GM21423 (cell line): ENCODE results near the gene TRIM4.
"Not testable (repeated sequence)": the region's sequence is repeated elsewhere in the genome, so short reads cannot be mapped to it uniquely, and the experiment has no call there.

Experiments
- ATAC-seq: cut with Tn5 transposase; IDR thresholded peaks from one replicate; pipeline ENCODE4 v1.9.1; 2021; ENCODE audit warnings: mild to moderate bottlenecking, moderate library complexity; ENCODE audit not compliant: unreplicated experiment

Gene TRIM4

GRCh38 chr7:99918959-99919813, at the start of gene TRIM4:
Gene TRIM4 (minus strand): TSS chr7:99919530. CDS start chr7:99919401, 129 bp downstream.
- ATAC-seq, result peak; percentile 95

GRCh38 chr7:99958564-99959227, 39.4 kb upstream of the TRIM4 start:
- no peak for ATAC-seq

GRCh38 chr7:99955247-99955646, 35.9 kb upstream of the TRIM4 start:
- no peak for ATAC-seq

GRCh38 chr7:99954643-99955042, 35.3 kb upstream of the TRIM4 start:
- ATAC-seq, result not testable (repeated sequence)

- ATAC-seq, result no peak
These were observed 34.3 kb upstream of the TRIM4 start for GRCh38 chr7:99953649-99954048.

- not testable (repeated sequence) for ATAC-seq
These were observed 33.3 kb upstream of the TRIM4 start for GRCh38 chr7:99952649-99953048.

- not testable (repeated sequence) for ATAC-seq
These were observed 31.5 kb upstream of the TRIM4 start for GRCh38 chr7:99950819-99951218.

- no peak for ATAC-seq
These were observed 30.4 kb upstream of the TRIM4 start for GRCh38 chr7:99949645-99950228.

- ATAC-seq, result no peak
These were observed 28.3 kb upstream of the TRIM4 start for GRCh38 chr7:99947608-99948007.

- ATAC-seq, result no peak
These were observed 25.3 kb upstream of the TRIM4 start for GRCh38 chr7:99944497-99945070.

GRCh38 chr7:99943641-99944496, 24.5 kb upstream of the TRIM4 start:
- ATAC-seq, result no peak

GRCh38 chr7:99938296-99938695, 19.0 kb upstream of the TRIM4 start:
- no peak for ATAC-seq

GRCh38 chr7:99935009-99935408, 15.7 kb upstream of the TRIM4 start:
- not testable (repeated sequence) for ATAC-seq

- ATAC-seq, result no peak
These were observed 11.0 kb upstream of the TRIM4 start for GRCh38 chr7:99930376-99930775.

GRCh38 chr7:99929730-99930053, 10.4 kb upstream of the TRIM4 start:
- ATAC-seq, result no peak

- ATAC-seq, result no peak
These were observed 9.8 kb upstream of the TRIM4 start, which contains the start of gene GJC3 for GRCh38 chr7:99928994-99929729. Gene GJC3 (minus strand): TSS chr7:99929620. CDS start chr7:99929620, 0 bp downstream.

- ATAC-seq, result no peak
These were observed 8.9 kb upstream of the TRIM4 start for GRCh38 chr7:99928188-99928587.

- ATAC-seq, result no peak
These were observed 8.2 kb upstream of the TRIM4 start for GRCh38 chr7:99927536-99927935.

- no peak for ATAC-seq
These were observed 7.0 kb upstream of the TRIM4 start for GRCh38 chr7:99926321-99926720.

GRCh38 chr7:99923200-99923599, 3.9 kb upstream of the TRIM4 start:
- no peak for ATAC-seq
